Activated naive CD8-positive, alpha-beta T cell (primary cell): Measurements from ENCODE around the gene ANKRD44.
A peak's percentile ranks its signal among the peaks of the same experiment; 100 is the strongest.

Experiments
- H3K27ac Mint-ChIP-seq: one replicate; pipeline ENCODE4 v1.8.0; 2021; ENCODE audit warnings: mixed read lengths
- H3K27me3 Mint-ChIP-seq: one replicate; pipeline ENCODE4 v1.8.0; 2021; ENCODE audit warnings: mixed read lengths
- H3K36me3 Mint-ChIP-seq: one replicate; pipeline ENCODE4 v1.8.0; 2021; ENCODE audit warnings: mixed read lengths
- H3K4me1 Mint-ChIP-seq: one replicate; pipeline ENCODE4 v1.8.0; 2021; ENCODE audit warnings: low read depth, mixed read lengths
- H3K4me3 Mint-ChIP-seq: one replicate; pipeline ENCODE4 v1.8.0; 2021; ENCODE audit warnings: mild to moderate bottlenecking, mixed read lengths
- H3K9me3 Mint-ChIP-seq: one replicate; pipeline ENCODE4 v1.8.0; 2021; ENCODE audit warnings: low read depth, mixed read lengths

The ANKRD44 gene

GRCh38 chr2:197266477-197266876 lies 44.1 kb downstream of the ANKRD44 start:
- Mint-ChIP-seq H3K4me1 (peaks cover 100% of the 10 kb centered on the region), H3K27me3 (no peaks in the 10 kb centered on the region), H3K36me3 (peaks cover 18% of the 10 kb centered on the region), H3K9me3 (no peaks in the 10 kb centered on the region), H3K27ac (peak overlapping the region; percentile 97), H3K4me3 (peak overlapping the region; percentile 71)

- Mint-ChIP-seq H3K27me3 (no peaks in the 10 kb centered on the region), H3K4me3 (peak overlapping the region; percentile 71), H3K9me3 (no peaks in the 10 kb centered on the region), H3K4me1 (peaks cover 97% of the 10 kb centered on the region), H3K36me3 (peaks cover 18% of the 10 kb centered on the region), H3K27ac (peak overlapping the region; percentile 97)
Measured at GRCh38 chr2:197265924-197266323, 44.7 kb downstream of the ANKRD44 start.

- no peaks in the 10 kb centered on the region for H3K9me3 Mint-ChIP-seq
- H3K27me3 Mint-ChIP-seq, result no peaks in the 10 kb centered on the region
- H3K36me3 Mint-ChIP-seq, result peaks cover 13% of the 10 kb centered on the region
- H3K4me1 Mint-ChIP-seq, result peaks cover 91% of the 10 kb centered on the region
- H3K27ac Mint-ChIP-seq, result peak overlapping the region; percentile 97
- peak overlapping the region; percentile 71 for H3K4me3 Mint-ChIP-seq
Measured at GRCh38 chr2:197265036-197265435, 45.5 kb downstream of the ANKRD44 start.

GRCh38 chr2:197264332-197264731 lies 46.2 kb downstream of the ANKRD44 start:
- Mint-ChIP-seq H3K27ac (peak overlapping the region; percentile 97), H3K4me3 (peak overlapping the region; percentile 43), H3K9me3 (no peaks in the 10 kb centered on the region), H3K4me1 (peaks cover 90% of the 10 kb centered on the region), H3K27me3 (no peaks in the 10 kb centered on the region), H3K36me3 (peaks cover 16% of the 10 kb centered on the region)

- Mint-ChIP-seq H3K36me3 (peaks cover 18% of the 10 kb centered on the region), H3K27ac (peak overlapping the region; percentile 97), H3K27me3 (no peaks in the 10 kb centered on the region), H3K4me1 (peaks cover 89% of the 10 kb centered on the region), H3K4me3 (peak overlapping the region; percentile 43), H3K9me3 (no peaks in the 10 kb centered on the region)
Measured at GRCh38 chr2:197263077-197263476, 47.5 kb downstream of the ANKRD44 start.

GRCh38 chr2:197261808-197262226 lies 48.8 kb downstream of the ANKRD44 start:
- peak overlapping the region; percentile 76 for H3K4me3 Mint-ChIP-seq
- peak overlapping the region; percentile 97 for H3K27ac Mint-ChIP-seq
- no peaks in the 10 kb centered on the region for H3K27me3 Mint-ChIP-seq
- peaks cover 85% of the 10 kb centered on the region for H3K4me1 Mint-ChIP-seq
- no peaks in the 10 kb centered on the region for H3K9me3 Mint-ChIP-seq
- peaks cover 13% of the 10 kb centered on the region for H3K36me3 Mint-ChIP-seq

GRCh38 chr2:197259470-197259999 lies 51.0 kb downstream of the ANKRD44 start:
- peak overlapping the region; percentile 91 for H3K27ac Mint-ChIP-seq
- H3K4me3 Mint-ChIP-seq, result peak overlapping the region; percentile 53
- no peaks in the 10 kb centered on the region for H3K27me3 Mint-ChIP-seq
- no peaks in the 10 kb centered on the region for H3K9me3 Mint-ChIP-seq
- H3K36me3 Mint-ChIP-seq, result peaks cover 13% of the 10 kb centered on the region
- H3K4me1 Mint-ChIP-seq, result peaks cover 85% of the 10 kb centered on the region

- peaks cover 85% of the 10 kb centered on the region for H3K4me1 Mint-ChIP-seq
- no peaks in the 10 kb centered on the region for H3K9me3 Mint-ChIP-seq
- H3K27ac Mint-ChIP-seq, result peak overlapping the region; percentile 91
- no peaks in the 10 kb centered on the region for H3K27me3 Mint-ChIP-seq
- peaks cover 13% of the 10 kb centered on the region for H3K36me3 Mint-ChIP-seq
- peak overlapping the region; percentile 53 for H3K4me3 Mint-ChIP-seq
Measured at GRCh38 chr2:197258580-197258979, 52.0 kb downstream of the ANKRD44 start.

- peak overlapping the region; percentile 88 for H3K4me3 Mint-ChIP-seq
- peaks cover 7% of the 10 kb centered on the region for H3K36me3 Mint-ChIP-seq
- H3K4me1 Mint-ChIP-seq, result peaks cover 81% of the 10 kb centered on the region
- peak overlapping the region; percentile 98 for H3K27ac Mint-ChIP-seq
- H3K9me3 Mint-ChIP-seq, result no peaks in the 10 kb centered on the region
- H3K27me3 Mint-ChIP-seq, result no peaks in the 10 kb centered on the region
Measured at GRCh38 chr2:197256547-197257170, 53.9 kb downstream of the ANKRD44 start.

- Mint-ChIP-seq H3K4me3 (peak overlapping the region; percentile 88), H3K27me3 (no peaks in the 10 kb centered on the region), H3K4me1 (peaks cover 82% of the 10 kb centered on the region)
Measured at GRCh38 chr2:197256021-197256420, 54.6 kb downstream of the ANKRD44 start.

GRCh38 chr2:197255543-197255942 lies 55.0 kb downstream of the ANKRD44 start:
- H3K9me3 Mint-ChIP-seq, result no peaks in the 10 kb centered on the region
- peak overlapping the region; percentile 98 for H3K27ac Mint-ChIP-seq
- H3K4me1 Mint-ChIP-seq, result peaks cover 84% of the 10 kb centered on the region
- H3K27me3 Mint-ChIP-seq, result no peaks in the 10 kb centered on the region
- peak overlapping the region; percentile 88 for H3K4me3 Mint-ChIP-seq
- peaks cover 7% of the 10 kb centered on the region for H3K36me3 Mint-ChIP-seq

More at GRCh38 chr2:197256021-197256420, 54.6 kb downstream of the ANKRD44 start:
- H3K27ac Mint-ChIP-seq, result peak overlapping the region; percentile 98
- peaks cover 7% of the 10 kb centered on the region for H3K36me3 Mint-ChIP-seq
- H3K9me3 Mint-ChIP-seq, result no peaks in the 10 kb centered on the region

- peaks cover 87% of the 10 kb centered on the region for H3K4me1 Mint-ChIP-seq
- H3K27me3 Mint-ChIP-seq, result no peaks in the 10 kb centered on the region
- peaks cover 8% of the 10 kb centered on the region for H3K36me3 Mint-ChIP-seq
Measured at GRCh38 chr2:197254776-197255530, 55.6 kb downstream of the ANKRD44 start.

GRCh38 chr2:197251576-197251975 lies 59.0 kb downstream of the ANKRD44 start:
- Mint-ChIP-seq H3K4me3 (no peak overlapping the region), H3K27ac (peak overlapping the region; percentile 90)

More at GRCh38 chr2:197254776-197255530, 55.6 kb downstream of the ANKRD44 start:
- H3K27ac Mint-ChIP-seq, result peak overlapping the region; percentile 98
- no peaks in the 10 kb centered on the region for H3K9me3 Mint-ChIP-seq
- H3K4me3 Mint-ChIP-seq, result peak overlapping the region; percentile 88

GRCh38 chr2:197251163-197251562 lies 59.4 kb downstream of the ANKRD44 start:
- Mint-ChIP-seq H3K36me3 (peaks cover 9% of the 10 kb centered on the region), H3K4me3 (no peak overlapping the region), H3K9me3 (peaks cover 6% of the 10 kb centered on the region), H3K27ac (peak overlapping the region; percentile 73), H3K4me1 (peaks cover 90% of the 10 kb centered on the region), H3K27me3 (no peaks in the 10 kb centered on the region)

More at GRCh38 chr2:197251576-197251975, 59.0 kb downstream of the ANKRD44 start:
- H3K4me1 Mint-ChIP-seq, result peaks cover 91% of the 10 kb centered on the region
- no peaks in the 10 kb centered on the region for H3K27me3 Mint-ChIP-seq
- H3K9me3 Mint-ChIP-seq, result peaks cover 5% of the 10 kb centered on the region
- H3K36me3 Mint-ChIP-seq, result peaks cover 8% of the 10 kb centered on the region

- Mint-ChIP-seq H3K36me3 (peaks cover 13% of the 10 kb centered on the region), H3K27ac (peak overlapping the region; percentile 97), H3K4me1 (peaks cover 87% of the 10 kb centered on the region), H3K9me3 (peaks cover 6% of the 10 kb centered on the region), H3K4me3 (peak overlapping the region; percentile 70), H3K27me3 (no peaks in the 10 kb centered on the region)
Measured at GRCh38 chr2:197250084-197250397, 60.5 kb downstream of the ANKRD44 start.
